Stimulated activated CD4-positive, alpha-beta T cell treated with anti-CD3 and anti-CD28 coated beads, Interleukin-12 subunit alpha, Interleukin-12 subunit beta, amount 100 ng/mL, for 4 hours (primary cell): ENCODE results near the gene KIF4A.
"Not testable (repeated sequence)": the region's sequence is repeated elsewhere in the genome, so short reads cannot be mapped to it uniquely, and the experiment has no call there.

ENCODE experiments used
- DNase-seq: peaks from one replicate; pipeline ENCODE4 v3.0.0-alpha.2; 2020

Gene KIF4A

DNA sequence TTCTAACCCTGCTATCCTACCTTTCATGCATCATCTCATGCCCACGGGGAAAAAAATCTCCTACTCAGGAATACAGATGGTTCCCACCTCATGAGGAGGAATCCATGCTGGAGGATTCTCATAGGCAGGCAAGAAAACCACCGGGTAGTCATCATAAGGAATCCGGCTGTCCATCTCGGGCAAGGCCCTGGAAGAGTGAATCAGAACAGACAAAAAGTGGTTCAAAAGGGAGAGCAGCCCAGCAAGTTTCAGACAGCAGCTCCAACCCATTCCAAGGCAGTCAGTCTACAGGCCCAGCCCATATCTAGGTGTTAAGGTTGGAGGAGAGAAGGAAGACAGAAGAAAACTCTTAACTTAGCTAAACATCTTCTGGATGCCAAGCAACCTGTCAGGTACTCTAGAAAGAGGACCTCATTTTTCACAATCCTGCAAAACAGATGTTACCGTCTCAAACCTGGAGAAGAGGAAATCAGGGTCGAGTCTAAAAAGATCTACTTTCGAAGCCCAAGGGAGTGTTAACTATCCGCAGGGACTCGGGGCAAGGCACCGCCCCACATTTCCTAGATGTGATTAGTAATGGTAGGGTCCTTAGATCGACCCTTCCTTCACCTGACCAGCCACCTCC is 624 bp upstream of the KIF4A start:
- DNase-seq: no peak

DNA sequence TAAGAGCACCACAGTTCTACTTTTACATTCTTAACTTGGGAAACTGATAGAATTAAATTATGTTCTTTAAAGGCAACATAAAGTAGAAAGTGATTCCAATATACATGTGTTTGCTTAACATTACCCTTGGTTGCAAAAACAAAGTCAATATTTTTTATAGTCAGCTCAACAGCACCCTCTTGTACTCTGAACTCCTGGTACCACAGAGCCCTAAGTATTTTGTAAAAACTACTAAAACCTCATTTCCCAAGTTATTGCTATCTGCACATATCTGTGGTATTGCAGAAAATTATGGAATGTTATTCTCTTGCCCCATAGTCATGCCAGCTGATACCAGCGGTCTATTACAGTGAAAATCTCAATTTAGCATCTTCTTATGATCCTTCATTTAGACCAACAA is 2.9 kb downstream of the KIF4A start:
- no peak for DNase-seq

DNA sequence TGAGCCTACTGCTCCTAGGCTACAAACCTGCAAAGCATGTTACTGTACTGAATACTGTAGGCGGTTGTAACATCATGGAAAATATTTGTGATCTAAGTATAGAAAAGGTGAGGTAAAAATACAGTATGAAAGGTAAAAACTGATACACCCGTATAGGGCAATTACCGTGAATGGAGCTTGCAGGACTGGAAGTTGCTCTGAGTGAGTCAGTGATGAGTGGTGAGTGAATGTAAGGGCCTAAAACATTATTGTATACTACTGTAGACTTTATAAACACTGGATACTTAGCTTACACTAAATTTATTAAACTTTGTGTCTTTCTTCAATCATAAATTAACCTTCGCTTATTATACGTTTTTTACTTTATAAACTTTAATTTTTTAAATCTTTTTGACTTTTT is 3.7 kb downstream of the KIF4A start:
- DNase-seq: no peak

DNA sequence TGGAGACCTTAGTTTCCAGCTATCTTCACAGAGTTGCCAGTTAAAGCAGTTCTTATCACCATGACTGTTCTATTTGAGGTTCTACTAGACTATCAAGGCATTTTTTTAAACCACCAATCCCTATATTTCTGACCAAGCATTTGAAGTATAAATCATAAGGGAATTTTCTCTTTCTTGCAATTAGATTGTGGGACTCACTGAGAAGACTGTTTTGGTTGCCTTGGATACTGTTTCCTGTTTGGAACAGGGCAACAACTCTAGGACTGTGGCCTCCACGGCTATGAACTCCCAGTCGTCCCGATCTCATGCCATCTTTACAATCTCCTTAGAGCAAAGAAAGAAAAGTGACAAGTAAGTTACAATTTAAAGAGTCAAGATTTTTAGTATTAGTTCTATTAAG is 11.8 kb downstream of the KIF4A start:
- DNase-seq: no peak

DNA sequence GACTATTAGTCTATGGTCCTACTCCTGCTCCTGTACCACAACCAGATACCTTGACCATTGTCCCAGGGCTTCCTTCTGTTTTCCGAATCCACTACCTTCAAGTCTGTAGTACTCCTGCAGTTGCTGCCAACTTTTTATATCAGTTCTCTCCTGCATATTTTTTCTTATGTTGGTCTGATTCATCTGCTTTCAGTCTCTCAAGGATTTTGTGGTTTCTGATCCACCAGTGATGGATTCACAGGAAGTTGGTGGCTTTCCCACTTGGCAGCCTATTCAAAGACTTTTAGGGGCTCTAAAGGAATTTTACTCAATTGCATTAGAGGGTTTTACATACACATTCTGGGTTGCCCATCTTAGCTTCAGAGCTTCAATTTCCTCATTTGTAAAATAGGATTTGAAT is 23.6 kb downstream of the KIF4A start:
- no peak for DNase-seq

DNA sequence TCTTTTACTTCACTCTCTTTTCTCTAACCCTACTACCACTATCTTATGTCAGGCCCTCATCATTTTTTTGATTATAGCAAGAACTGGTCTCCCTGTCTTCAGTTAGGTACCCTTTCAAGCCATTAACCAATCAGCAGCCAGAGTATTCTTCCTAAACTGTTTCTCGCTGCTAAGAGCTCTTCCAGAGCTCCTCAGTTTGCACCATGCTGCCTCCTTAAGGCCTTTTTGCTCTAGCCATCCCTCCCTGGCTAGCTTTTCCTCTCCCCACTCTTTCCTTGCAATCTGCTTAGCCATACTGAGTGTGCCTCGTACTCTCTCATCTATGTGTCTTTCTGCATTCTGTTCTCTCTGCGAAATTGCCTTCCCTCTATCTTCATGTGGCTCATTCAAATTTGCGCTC is 32.9 kb downstream of the KIF4A start:
- DNase-seq: no peak

DNA sequence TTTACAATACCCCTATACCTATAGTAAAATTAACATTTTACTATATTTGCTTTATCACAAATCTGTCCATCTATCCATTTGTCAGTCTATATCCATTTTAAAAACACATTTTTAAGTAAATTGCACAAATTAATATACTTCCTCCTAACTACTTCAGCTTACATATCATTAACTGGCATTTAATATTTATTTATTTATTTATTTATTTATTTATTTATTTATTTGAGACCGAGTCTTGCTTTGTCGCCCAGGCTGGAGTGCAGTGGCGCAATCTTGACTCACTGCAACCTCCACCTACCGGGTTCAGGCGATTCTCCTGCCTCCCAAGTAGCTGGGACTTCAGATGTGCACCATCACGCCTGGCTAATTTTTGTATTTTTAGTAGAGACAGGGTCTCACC is 33.7 kb downstream of the KIF4A start:
- not testable (repeated sequence) for DNase-seq

DNA sequence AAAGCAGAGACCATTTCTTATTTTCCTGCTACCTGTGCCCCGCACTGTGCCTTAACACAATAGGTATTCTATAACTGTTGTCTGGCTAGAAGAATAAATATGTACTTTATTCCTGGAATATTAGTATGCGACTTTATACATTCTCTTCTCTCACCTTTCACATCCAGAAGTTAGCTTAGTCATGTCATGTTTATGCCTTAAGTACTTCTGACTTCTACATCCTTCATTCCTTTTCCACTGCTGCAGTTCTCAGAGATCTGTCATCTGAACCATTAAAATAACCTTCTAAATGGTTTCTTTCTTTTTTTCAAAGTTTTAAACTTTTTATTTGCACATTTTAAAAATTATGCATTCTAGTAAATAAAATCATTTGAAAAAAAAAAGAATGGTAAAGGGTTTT is 34.4 kb downstream of the KIF4A start:
- DNase-seq: no peak

DNA sequence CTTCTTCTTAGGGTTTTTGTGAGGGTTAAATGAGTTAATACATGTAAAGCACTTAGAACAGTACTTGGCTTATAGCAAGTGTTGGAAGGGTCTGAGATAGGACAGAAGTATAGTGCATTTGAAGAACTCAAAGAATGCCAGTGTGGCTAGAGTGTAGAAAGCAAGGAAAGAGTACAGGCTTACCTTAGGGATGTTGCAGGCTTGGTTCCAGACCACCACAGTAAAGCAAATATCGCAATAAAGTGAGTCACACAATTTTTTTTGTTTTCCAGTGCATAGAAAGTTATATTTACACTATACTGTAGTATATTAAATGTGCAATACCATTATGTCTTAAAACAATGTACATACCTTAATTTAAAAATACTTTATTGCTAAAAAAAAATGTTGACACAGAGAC is 41.3 kb downstream of the KIF4A start:
- DNase-seq: no peak

DNA sequence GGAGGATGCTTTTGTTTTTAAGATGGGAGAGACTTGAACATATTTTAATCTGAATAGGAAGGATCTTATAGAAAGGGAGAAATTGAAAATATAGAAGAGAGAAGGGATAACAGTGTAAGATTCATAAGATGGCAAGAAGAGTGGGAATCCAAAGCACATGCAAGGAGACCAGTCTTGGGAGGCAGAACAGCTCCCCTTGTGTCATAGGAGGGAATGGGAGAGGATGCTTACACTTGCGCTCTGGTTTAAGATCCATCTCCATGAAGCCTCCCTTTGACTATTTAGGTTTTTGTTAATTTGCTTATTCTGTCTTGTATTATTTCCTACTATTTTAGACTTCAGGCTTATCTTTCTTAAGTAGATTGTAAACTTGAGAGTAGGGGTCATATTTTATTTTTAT is 42.7 kb downstream of the KIF4A start:
- no peak for DNase-seq

DNA sequence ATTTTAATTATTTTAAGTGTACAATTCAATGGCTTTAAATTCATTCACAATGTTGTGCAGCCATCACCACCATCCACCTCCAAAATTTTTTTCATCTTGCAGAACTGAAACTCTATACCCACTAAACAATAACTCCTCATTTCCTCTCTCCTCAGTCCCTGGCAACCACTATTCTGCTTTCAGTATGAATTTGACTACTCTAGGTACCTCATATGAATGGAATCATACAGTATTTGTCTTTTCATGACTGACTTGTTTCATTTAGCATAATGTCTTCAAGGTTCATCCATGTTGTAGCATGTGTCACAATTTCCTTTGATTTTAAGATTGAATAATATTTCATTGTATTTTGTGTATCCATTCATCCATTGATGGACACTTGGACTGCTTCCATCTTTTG is 46.9 kb downstream of the KIF4A start:
- DNase-seq: no peak

DNA sequence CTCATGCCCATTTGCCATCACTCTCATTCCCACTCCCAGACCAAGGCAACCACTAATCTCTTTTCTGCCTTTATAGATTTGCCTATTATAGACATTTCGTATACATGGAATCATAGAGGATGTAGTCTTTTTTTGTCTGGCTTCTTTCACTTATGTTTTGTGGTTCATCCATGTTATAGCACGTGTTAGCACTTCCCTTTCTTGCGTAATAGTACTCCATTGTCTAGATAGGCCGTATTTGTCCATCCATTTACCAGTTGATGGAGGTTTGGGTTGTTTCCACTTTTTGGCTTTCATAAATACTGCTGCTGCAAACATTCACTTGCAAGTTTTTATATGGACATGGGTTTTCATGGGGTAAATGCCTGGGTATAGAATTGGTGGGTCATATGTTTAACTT is 48.4 kb downstream of the KIF4A start:
- no peak for DNase-seq

DNA sequence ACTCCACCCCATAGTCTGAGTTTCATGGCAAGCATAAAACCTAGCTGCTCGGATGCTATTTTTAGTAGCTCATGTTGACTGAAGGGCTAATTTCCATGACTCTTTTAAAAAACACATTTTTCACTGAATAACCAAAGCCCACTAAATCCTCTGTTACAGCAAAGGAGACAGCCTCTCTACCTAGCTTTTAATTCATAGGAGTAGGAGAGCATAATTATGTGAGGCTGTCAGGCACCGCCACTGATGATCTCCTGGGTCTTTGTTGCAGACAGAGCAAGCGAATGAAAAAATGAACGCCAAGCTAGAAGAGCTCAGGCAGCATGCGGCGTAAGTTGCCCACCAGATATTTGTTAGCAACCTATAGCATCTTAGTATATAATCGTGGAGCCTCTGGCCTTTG is 53.5 kb downstream of the KIF4A start:
- DNase-seq: no peak

DNA sequence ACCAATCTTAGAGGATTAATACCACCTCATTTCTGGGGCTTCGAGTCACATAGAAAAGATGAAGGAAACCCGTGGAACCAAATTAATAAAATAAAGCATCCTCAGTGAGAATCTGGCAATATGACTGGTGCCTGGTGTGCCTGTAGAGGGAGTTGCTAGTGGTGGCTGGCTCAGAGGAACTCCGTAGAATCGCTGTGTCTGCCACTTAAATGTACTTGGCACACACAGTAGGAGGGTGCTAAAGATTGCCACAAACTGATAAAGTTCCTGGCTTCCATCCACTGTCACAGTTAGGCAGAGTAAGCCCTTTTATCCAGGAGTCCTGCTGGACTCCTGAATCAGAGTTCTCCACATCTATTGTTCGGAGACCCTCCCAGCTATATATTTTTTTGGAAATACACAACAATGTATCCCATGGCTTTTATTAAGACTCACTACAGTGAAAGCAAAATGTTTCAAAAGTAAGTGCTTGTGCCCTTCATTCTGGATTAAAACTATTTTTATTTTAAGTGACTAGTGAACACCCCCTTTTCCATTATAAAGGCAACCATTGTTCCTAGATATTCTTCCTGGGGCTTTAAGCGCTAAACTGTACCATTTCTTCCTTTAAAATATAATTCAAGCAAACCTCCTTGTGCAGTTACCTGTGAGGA is 56.6 kb downstream of the KIF4A start:
- DNase-seq: no peak

DNA sequence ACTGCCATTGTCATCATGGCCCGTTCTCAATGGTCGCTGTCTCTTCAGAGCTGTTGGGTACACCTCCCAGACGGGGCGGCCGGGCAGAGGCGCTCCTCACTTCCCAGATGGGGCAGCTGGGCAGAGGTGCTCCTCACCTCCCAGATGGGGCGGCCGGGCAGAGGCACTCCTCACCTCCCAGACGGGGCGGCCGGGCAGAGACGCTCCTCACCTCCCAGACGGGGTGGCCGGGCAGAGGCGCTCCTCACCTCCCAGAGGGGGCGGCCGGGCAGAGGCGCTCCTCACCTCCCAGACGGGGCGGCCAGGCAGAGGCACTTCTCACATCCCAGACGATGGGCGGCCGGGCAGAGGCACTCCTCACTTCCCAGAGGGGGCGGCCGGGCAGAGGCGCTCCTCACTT is 58.9 kb downstream of the KIF4A start:
- not testable (repeated sequence) for DNase-seq

DNA sequence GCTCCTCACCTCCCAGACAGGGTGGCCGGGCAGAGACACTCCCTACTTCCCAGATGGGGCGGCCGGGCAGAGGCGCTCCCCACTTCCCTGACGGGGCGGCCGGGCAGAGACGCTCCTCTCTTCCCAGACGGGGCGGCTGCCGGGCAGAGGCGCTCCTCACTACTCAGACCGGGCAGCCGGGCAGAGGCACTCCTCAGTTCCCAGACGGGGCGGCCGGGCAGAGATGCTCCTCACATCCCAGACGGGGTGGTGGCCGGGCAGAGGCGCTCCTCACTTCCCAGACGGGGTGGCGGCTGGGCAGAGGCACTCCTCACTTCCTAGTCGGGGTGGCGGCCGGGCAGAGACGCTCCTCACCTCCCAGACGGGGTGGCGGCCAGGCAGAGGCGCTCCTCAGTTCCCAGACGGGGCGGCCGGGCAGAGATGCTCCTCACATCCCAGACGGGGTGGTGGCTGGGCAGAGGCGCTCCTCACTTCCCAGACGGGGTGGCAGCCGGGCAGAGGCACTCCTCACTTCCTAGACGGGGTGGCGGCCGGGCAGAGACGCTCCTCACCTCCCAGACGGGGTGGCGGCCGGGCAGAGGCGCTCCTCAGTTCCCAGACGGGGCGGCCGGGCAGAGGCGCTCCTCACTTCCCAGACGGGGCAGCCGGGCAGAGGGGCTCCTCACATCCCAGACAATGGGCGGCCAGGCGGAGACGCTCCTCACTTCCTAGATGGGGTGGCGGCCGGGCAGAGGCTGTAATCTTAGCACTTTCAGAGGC is 59.6 kb downstream of the KIF4A start:
- DNase-seq: not testable (repeated sequence)

DNA sequence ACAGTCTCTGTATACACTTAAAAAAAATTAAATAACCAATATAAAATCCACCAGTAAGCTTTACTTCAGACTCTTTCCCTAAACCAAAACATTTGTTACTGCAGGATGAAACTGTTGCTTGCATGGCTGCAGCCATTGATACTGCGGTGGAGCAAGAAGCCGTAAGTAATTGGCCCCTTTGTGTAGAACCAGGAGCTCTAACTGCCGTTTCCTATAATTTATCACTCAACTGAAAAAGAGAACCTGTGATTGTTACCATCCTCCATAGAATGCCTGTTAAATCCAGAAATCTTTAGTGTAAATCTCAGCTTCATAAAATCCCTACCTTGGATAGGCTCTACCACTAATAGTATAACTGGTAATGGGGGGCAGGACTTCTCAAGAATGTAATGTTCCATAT is 62.6 kb downstream of the KIF4A start:
- DNase-seq: no peak

DNA sequence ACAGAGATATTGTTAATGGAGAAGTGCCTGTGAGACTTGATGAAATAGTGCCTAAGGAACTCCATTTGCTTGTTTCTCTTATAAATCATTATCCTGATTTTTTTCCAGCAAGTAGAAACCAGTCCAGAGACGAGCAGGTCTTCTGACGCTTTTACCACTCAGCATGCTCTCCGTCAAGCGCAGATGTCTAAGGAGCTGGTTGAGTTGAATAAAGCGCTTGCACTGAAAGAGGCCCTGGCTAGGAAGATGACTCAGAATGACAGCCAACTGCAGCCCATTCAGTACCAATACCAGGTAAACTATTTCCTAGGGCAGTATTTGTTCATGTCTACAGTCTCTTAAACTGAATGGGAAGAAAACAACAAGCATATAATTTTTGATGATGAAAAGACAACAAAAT is 63.6 kb downstream of the KIF4A start:
- no peak for DNase-seq

DNA sequence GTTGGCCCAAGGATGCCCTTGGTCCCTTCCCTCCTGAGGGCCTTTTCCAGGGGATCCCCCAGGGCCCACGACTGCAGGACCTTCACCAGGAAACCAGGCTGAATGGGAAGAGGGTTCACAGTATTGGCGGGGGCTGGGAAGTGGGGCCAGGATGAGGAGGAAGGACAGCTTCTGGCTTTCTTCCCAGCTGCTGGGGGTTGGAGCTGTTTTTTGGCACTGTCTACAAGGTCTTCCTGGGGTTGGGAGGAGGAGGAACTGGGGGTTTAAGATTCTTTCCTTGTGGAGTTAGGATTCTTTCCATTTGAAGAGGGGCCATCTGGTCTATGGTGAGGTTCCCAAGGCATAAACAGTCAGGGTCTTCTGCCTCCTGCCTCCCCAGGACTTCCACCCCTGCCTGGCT is 64.8 kb downstream of the KIF4A start:
- no peak for DNase-seq

DNA sequence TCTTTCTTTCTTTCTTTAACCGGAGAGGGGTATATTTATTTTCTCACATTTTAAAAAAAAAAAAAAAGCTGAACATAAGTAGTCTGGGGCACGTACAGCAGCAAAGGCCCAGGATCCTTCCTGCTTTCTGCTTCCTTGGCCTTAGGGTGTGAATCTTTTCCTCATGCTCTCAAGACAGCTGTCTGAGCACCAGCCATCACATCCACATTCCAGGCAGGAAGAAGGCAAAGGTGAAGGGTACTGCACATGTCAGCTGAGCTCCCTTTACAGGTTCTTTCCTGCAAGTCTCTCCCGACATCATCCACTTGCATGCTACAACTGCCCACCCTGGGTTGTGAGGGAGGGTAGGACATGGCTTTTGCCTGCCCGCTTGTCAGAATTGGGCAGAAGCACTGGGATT is 69.6 kb downstream of the KIF4A start:
- no peak for DNase-seq

DNA sequence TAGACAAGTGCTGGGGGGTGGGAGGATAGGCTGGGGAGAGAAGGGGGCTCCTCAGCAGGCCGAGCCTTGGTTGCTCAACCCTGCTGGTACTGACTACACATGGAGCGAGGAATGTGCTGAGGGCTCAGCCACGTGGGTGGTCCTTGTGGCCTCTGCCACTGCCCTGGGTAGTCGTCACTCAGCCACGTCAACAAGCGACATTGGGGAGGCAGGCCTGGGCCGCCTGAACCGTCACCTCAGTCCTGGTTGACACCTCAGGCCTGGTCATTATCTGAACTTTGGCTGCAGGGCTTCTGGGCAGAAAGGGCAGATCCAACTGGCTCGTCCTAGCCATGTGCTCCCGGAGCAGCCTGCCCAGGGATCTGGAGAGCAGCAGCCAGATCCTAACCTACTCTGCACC is 70.5 kb downstream of the KIF4A start:
- DNase-seq: no peak

DNA sequence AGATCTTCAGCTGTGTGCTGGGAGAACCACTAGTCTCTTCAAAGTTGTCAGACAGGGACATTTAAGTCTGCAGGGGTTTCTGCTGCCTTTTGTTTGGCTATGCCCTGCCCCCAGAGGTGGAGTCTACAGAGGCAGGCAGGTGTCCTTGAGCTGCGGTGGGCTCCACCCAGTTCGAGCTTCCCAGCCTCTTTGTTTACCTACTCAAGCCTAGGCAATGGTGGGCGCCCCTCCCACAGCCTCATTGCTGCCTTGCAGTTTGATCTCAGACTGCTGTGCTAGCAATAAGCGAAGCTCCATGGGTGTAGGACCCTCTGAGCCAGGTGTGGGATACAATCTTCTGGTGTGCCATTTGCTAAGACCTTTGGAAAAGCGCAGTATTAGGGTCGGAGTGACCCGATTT is 78.8 kb downstream of the KIF4A start:
- DNase-seq: not testable (repeated sequence)

DNA sequence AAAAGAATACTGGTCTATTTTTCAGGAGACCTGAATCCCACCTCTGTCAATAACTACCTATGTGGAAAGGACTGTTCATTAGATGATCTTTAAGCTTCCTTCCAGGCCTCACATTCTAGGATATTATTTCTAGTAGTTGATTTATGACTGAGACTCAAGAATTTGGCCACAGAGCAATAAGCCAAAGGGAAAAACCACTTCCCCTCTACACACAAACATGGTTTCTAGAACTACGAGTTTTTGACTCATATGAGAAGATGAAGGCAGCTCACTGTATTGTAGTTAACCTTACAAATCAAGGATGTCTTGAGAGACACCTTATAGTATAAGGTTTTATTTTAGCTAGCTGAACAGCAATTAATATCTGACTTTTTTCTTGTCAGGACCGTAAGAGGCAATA is 96.3 kb downstream of the KIF4A start:
- DNase-seq: no peak

DNA sequence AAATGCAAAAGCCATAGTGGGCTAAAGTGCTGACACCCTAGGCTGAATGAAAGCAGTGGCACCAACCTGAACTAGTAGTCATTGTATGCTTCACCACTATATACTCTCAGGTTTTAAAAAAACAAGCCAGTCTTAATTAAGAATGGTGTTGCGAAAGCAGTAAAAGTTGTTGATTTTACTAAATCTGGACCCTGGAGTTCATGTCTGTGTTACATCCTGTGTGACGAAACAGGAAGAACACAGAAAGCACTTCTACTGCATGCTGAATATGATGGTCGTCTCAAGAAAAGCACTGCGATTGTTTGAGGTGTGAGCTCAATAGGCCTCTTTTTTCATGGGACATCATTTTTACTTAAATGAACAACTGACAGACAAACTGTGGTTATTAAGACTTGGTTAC is 109.0 kb downstream of the KIF4A start:
- DNase-seq: no peak

DNA sequence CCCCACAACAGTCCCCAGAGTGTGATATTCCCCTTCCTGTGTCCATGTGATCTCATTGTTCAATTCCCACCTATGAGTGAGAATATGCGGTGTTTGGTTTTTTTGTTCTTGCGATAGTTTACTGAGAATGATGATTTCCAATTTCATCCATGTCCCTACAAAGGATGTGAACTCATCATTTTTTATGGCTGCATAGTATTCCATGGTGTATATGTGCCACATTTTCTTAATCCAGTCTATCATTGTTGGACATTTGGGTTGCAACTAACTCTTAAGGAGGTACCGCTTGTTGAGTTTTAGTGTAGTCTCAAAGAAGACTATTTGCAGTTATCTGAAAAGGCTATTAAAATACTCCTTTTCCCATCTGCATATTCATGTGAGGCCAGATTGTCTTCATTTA is 110.3 kb downstream of the KIF4A start:
- DNase-seq: not testable (repeated sequence)
